IPS-18a (cell line): ENCODE measurements around the gene STXBP4.

Source experiments
- H3K27ac ChIP-seq: one replicate; pipeline ENCODE4 v1.5.1; 2013; ENCODE audit warnings: low read length
- H3K27me3 ChIP-seq: one replicate; pipeline ENCODE4 v1.6.1; 2013; ENCODE audit warnings: mild to moderate bottlenecking, low read length; ENCODE audit not compliant: control insufficient read depth, insufficient read depth
- H3K36me3 ChIP-seq: one replicate; pipeline ENCODE4 v1.6.1; 2013; ENCODE audit warnings: low read depth, low read length; ENCODE audit not compliant: control insufficient read depth
- H3K4me1 ChIP-seq: one replicate; pipeline ENCODE4 v1.6.1; 2013; ENCODE audit warnings: low read depth, low read length; ENCODE audit not compliant: control insufficient read depth
- H3K4me3 ChIP-seq: one replicate; pipeline ENCODE4 v1.5.1; 2013; ENCODE audit warnings: low read length
- H3K9ac ChIP-seq: one replicate; pipeline ENCODE4 v1.6.1; 2013; ENCODE audit warnings: mild to moderate bottlenecking, low read length, moderate library complexity
- H3K9me3 ChIP-seq: one replicate; pipeline ENCODE4 v1.6.1; 2013; ENCODE audit warnings: low read depth, low read length; ENCODE audit not compliant: control insufficient read depth

STXBP4 gene

GRCh38 chr17:54992797-54993639 is 24.5 kb downstream of the STXBP4 start:
- Histone ChIP-seq H3K4me3 (no peak overlapping the region), H3K36me3 (peaks cover 5% of the 10 kb centered on the region), H3K9me3 (no peaks in the 10 kb centered on the region), H3K4me1 (no peaks in the 10 kb centered on the region), H3K9ac (no peak overlapping the region), H3K27me3 (no peaks in the 10 kb centered on the region), H3K27ac (no peak overlapping the region)

- H3K27me3 ChIP-seq = no peaks in the 10 kb centered on the region
- H3K36me3 ChIP-seq = peaks cover 13% of the 10 kb centered on the region
- no peak overlapping the region for H3K27ac ChIP-seq
- no peak overlapping the region for H3K4me3 ChIP-seq
- H3K9ac ChIP-seq = no peak overlapping the region
- H3K9me3 ChIP-seq = no peaks in the 10 kb centered on the region
- no peaks in the 10 kb centered on the region for H3K4me1 ChIP-seq
Observed at GRCh38 chr17:54996441-54996840, 27.9 kb downstream of the STXBP4 start.

- Histone ChIP-seq H3K27ac (no peak overlapping the region), H3K27me3 (no peaks in the 10 kb centered on the region), H3K4me1 (peaks cover 2% of the 10 kb centered on the region)
Observed at GRCh38 chr17:55002458-55002857, 33.9 kb downstream of the STXBP4 start.

GRCh38 chr17:55004484-55004883 is 35.9 kb downstream of the STXBP4 start:
- Histone ChIP-seq H3K36me3 (peaks cover 8% of the 10 kb centered on the region), H3K9ac (no peak overlapping the region), H3K27ac (no peak overlapping the region), H3K4me3 (no peak overlapping the region), H3K9me3 (no peaks in the 10 kb centered on the region), H3K27me3 (no peaks in the 10 kb centered on the region), H3K4me1 (peaks cover 2% of the 10 kb centered on the region)

More at GRCh38 chr17:55002458-55002857, 33.9 kb downstream of the STXBP4 start:
- Histone ChIP-seq H3K4me3 (no peak overlapping the region), H3K9ac (no peak overlapping the region), H3K9me3 (no peaks in the 10 kb centered on the region), H3K36me3 (peaks cover 8% of the 10 kb centered on the region)

DNA sequence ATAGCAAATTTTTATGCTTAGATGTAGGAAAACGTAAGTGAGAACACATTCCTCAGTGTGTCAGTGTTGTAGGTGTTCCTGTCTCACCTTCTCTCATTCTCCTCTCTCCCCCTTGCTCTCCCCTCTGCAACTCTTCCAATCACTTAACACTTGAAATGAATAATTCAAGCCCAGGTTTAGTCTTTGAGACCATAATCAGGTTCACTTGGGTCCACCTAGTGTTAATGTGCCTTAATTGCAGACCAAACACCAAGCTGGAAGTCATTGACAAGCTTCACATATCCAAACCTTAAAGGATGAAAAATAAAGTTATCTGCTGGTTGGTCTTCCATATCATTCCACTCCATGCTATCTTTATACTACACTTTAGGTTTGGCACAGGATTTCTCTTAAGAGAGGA is 37.0 kb downstream of the STXBP4 start:
- Histone ChIP-seq H3K4me1 (peaks cover 2% of the 10 kb centered on the region), H3K27ac (no peak overlapping the region), H3K4me3 (no peak overlapping the region), H3K9me3 (no peaks in the 10 kb centered on the region), H3K9ac (no peak overlapping the region), H3K36me3 (peaks cover 5% of the 10 kb centered on the region), H3K27me3 (no peaks in the 10 kb centered on the region)

- Histone ChIP-seq H3K27ac (no peak overlapping the region), H3K36me3 (no peaks in the 10 kb centered on the region), H3K9ac (no peak overlapping the region)
Observed at GRCh38 chr17:55023626-55024025, 55.1 kb downstream of the STXBP4 start.

GRCh38 chr17:55037828-55038227 is 69.3 kb downstream of the STXBP4 start:
- Histone ChIP-seq H3K36me3 (no peaks in the 10 kb centered on the region), H3K4me1 (no peaks in the 10 kb centered on the region), H3K4me3 (no peak overlapping the region), H3K9ac (no peak overlapping the region), H3K9me3 (no peaks in the 10 kb centered on the region), H3K27ac (no peak overlapping the region), H3K27me3 (no peaks in the 10 kb centered on the region)

More at GRCh38 chr17:55023626-55024025, 55.1 kb downstream of the STXBP4 start:
- Histone ChIP-seq H3K9me3 (no peaks in the 10 kb centered on the region), H3K27me3 (no peaks in the 10 kb centered on the region), H3K4me1 (no peaks in the 10 kb centered on the region), H3K4me3 (no peak overlapping the region)

GRCh38 chr17:55038291-55038690 is 69.7 kb downstream of the STXBP4 start:
- no peaks in the 10 kb centered on the region for H3K4me1 ChIP-seq
- H3K27me3 ChIP-seq = no peaks in the 10 kb centered on the region
- H3K4me3 ChIP-seq = no peak overlapping the region
- H3K9me3 ChIP-seq = no peaks in the 10 kb centered on the region
- H3K36me3 ChIP-seq = no peaks in the 10 kb centered on the region
- no peak overlapping the region for H3K9ac ChIP-seq
- H3K27ac ChIP-seq = no peak overlapping the region

DNA sequence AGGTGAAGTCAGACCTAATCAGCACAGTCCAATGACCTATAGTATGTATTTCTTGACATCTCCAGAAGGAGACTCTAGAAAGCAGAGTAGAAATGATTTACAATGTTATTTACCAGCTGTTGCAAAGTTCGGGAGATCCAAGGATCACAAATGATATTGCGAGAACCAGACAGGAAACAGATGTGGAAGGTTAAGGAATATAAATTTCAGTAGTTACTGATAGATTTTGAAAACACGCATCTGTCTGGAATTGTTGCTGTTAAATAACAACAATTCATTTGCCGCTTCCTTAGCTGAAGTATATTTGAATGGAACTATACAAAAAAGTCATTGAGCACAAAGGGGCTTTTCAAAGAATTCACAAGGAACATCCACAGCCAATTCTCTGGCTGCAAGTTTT is 72.0 kb downstream of the STXBP4 start:
- no peaks in the 10 kb centered on the region for H3K27me3 ChIP-seq
- H3K27ac ChIP-seq = no peak overlapping the region
- H3K36me3 ChIP-seq = no peaks in the 10 kb centered on the region
- H3K9me3 ChIP-seq = no peaks in the 10 kb centered on the region
- H3K4me3 ChIP-seq = no peak overlapping the region
- no peaks in the 10 kb centered on the region for H3K4me1 ChIP-seq
- no peak overlapping the region for H3K9ac ChIP-seq

DNA sequence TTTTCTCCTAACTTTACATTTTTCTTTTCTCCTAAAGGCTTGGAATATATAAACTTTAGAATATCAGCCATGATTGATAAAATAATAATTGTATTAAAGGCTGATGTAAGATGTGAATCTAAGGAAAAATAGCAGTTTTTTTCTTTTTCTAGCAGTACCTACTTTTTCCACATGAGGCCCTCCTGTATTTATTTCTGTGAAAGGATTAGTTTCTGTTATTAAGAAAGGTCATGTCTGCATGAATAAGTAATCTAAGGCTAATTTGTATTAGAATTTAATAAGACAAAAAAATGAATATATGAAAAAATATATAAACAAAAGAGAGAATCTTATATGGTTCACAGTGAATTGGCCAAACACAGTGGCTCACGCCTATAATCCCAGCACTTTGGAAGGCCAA is 85.3 kb downstream of the STXBP4 start:
- H3K27me3 ChIP-seq = no peaks in the 10 kb centered on the region
- no peaks in the 10 kb centered on the region for H3K4me1 ChIP-seq
- no peak overlapping the region for H3K9ac ChIP-seq
- H3K36me3 ChIP-seq = no peaks in the 10 kb centered on the region
- no peak overlapping the region for H3K4me3 ChIP-seq
- no peak overlapping the region for H3K27ac ChIP-seq
- H3K9me3 ChIP-seq = no peaks in the 10 kb centered on the region

GRCh38 chr17:55054429-55054828 is 85.9 kb downstream of the STXBP4 start:
- H3K36me3 ChIP-seq = no peaks in the 10 kb centered on the region
- H3K4me1 ChIP-seq = no peaks in the 10 kb centered on the region
- H3K27ac ChIP-seq = no peak overlapping the region
- no peak overlapping the region for H3K9ac ChIP-seq
- no peaks in the 10 kb centered on the region for H3K9me3 ChIP-seq
- no peak overlapping the region for H3K4me3 ChIP-seq
- H3K27me3 ChIP-seq = no peaks in the 10 kb centered on the region

- H3K27me3 ChIP-seq = no peaks in the 10 kb centered on the region
- H3K9ac ChIP-seq = no peak overlapping the region
- H3K36me3 ChIP-seq = no peaks in the 10 kb centered on the region
- H3K9me3 ChIP-seq = no peaks in the 10 kb centered on the region
- H3K27ac ChIP-seq = no peak overlapping the region
- H3K4me1 ChIP-seq = no peaks in the 10 kb centered on the region
- H3K4me3 ChIP-seq = no peak overlapping the region
Observed at GRCh38 chr17:55056526-55056925, 88.0 kb downstream of the STXBP4 start.
